GM19043 (cell line): ENCODE data around the gene SMC3.
A peak's percentile ranks its signal among the peaks of the same experiment; 100 is the strongest.

Experiments
- ATAC-seq: cut with Tn5 transposase; IDR thresholded peaks from one replicate; pipeline ENCODE4 v1.9.1; 2021; ENCODE audit warnings: low read depth; ENCODE audit not compliant: unreplicated experiment

SMC3 gene

GRCh38 chr10:110643035-110643652 is 75.6 kb downstream of the SMC3 start:
- no peak for ATAC-seq

- ATAC-seq, result no peak
Measured at GRCh38 chr10:110643653-110644597, 76.4 kb downstream of the SMC3 start, which contains the start of gene RBM20. TSS of gene RBM20 (plus strand) at chr10:110644336. CDS start at chr10:110644455, 119 bp downstream.

DNA sequence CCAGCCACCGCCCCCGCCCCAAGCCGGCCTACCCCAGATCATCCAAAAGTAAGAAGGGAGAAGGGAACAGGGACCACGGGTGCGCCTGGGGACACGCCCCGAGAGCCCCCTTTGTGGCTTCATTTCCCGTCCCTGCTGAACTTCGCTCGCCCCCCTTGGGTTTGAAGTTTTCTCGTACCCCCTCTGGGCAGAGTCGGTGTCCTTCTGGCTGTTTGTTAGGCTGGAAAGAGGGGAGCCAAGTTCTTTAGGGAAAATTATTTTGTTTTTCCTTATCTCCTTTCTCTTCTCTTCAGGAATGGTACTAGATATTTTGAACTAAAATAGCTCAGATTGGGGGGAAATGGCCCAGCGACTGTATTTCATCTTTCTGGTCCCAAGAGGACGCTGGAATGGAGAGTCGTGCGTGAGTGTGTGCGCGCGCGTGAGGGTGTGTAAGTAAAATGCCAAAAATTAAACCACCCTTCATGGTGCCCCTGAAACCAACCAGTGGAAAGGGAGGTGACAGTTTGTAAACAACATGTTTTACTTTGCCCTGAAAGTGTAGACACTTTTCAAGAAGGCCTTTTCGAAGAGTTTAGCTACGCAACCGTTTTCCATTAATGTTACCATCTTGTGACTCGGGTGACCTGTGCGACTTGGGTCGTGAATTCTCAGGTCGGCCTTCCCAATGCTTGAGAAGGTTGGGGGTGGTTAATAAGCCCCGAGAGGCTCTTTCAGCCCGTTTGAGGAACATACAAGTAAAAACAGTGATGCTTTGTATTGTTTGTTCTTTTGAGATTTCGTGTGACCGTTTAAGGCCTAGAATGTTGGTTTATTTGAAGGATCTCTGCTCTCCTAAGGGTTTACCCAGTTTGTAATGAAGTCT is 77.3 kb downstream of the SMC3 start:
- no peak for ATAC-seq

DNA sequence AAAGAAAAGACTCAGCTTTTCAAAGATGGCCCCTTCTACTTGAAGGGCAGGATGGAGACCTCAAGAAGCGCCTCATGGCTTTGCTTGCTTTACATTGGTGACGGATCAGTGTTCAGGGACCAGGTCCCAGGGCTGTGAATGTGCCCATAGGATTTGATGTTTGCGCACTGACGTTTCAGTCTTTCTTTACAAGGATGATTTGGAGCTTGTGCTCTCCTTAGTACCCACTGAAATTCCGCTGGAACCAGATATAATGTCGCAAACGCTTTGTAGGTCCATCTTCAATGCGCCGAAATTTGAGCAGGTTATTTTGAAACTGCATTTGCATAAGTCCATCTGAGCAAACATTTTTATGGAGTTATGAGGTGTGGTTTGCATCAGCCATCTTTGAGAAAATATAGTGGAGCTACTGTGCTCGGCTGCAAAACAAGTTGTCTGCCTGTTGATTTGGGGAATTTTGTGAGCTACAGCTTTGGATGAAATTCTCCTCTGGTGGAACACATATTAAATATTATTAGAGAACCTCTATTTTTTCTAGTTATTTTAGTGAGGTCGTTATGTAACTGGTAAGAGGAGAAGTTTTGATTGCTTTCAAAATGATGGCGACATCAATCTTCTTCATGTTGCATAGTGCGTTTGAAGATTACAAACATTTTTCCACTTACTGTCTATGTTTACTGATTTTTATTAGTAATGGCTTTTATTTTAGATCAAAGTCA is 79.1 kb downstream of the SMC3 start:
- no peak for ATAC-seq

DNA sequence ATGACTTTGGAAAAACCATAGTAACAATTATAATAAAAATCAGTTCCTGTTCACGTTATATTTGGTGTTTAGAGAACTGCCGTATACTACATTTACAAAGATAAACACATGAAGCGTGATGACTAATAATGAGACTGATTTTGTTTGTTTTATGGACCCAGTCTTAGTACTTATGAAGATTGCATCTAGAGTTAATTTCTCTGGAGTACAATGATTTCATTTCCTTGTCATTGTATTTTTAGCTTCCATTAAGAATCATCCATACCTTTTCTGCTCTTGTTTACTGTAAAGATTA is 79.6 kb downstream of the SMC3 start:
- ATAC-seq, result no peak

GRCh38 chr10:110648692-110649346 is 81.3 kb downstream of the SMC3 start:
- no peak for ATAC-seq

- ATAC-seq, result no peak
Measured at GRCh38 chr10:110649347-110650264, 82.1 kb downstream of the SMC3 start.

DNA sequence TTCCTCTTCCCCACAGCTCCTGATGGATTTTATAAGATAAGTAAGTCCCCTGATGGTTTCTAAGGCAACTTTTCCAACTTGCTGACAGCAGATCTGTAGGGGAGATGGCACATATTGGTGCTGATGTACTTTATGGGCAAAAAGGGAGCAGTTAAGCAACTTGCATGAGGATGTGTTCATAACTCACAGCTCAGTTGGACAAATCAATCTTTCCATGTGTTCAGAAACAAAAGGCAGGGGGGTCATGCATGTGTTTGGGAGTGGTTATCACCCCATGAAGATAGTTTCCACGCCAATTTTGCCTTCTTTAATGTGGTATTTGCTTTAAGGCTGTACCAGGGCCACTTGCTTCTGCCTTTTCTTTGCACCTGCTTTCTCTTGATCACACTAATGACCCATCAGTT is 82.8 kb downstream of the SMC3 start:
- no peak for ATAC-seq

DNA sequence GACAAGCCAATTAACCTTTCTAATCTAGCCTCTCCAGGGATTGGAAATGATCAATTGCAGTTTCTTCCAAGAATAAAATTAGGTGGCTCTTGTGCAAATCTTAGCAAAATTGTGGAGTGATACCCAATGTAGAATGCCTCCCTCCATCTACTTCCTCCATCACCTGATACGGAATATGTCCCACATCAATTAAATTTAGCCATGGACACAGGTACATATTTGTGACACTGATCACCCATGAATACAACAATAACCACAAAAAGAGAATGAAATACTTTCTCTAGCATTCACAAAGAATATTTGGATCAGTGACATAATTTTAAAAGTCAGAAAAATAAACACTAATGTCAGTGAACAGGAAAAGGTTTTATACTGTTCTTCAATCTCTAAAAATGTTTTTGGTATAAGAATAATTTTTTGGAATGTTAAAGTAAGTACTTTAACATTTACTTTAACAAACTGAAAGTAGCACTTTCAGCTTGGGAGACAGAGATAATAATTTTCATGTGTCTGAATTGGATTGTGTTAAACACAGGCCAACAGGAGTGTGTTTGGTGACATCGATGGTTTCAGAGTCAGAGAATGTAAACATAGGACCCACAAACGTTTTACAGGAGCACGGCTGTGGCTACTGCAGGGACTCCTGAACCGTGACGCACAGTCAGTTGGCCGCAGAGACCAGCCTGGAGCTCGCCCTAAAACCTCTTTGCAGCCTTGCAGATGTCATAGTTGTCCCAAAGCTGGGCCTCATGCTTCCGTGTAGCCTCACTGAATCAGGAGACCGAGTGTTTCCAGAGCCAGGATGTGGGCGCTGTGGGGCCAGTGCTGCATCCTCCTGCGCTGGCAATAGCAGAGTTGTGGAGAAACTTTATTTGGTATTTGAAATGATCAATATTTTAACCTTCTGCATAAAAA is 83.8 kb downstream of the SMC3 start:
- ATAC-seq, result peak; percentile 96

DNA sequence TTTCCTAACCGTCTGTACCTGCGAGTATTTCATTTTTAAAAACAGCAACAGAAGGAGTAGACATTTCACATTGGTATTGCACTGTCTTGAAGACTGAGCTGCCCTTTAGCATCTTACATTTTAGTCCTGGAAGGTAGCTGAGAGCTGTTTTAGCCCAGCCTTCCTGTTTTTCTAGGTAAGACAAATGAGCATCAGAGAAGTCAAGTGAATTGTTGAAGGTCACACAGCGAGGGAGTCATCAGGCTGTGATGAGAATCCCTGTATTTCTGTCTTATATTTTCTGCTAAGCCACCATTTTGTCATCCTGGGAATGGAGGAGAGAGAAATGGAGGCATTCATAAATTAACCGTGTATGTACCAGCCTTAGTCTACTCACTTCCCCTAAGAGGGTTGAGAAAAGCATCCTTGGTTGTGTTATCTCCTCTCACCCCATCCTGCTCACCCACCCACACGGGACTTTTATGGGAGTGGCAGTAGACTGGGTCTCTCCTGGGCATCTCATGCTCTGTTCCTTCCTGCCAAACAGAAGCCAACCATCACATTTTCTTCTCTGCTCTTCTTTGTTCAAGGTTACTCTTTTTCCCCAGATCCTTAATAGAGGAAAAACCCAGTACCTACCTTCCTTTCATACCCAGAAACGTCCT is 85.1 kb downstream of the SMC3 start:
- no peak for ATAC-seq
